GM12864 (cell line): Measurements from ENCODE around the gene RXRA.

ENCODE experiments used
- DNase-seq: peaks from one replicate; pipeline ENCODE4 v3.0.0-alpha.2; 2011; ENCODE audit warnings: low read depth
- H3K4me3 ChIP-seq: 2 replicates; pipeline ENCODE4 v1.5.1; 2011; ENCODE audit warnings: mild to moderate bottlenecking, low read depth, low read length, control low read depth
- CTCF ChIP-seq: IDR thresholded peaks from 2 replicates; pipeline ENCODE4 v1.5.1; 2011; ENCODE audit warnings: low read depth, mild to moderate bottlenecking, moderate library complexity, low read length, control low read depth, inconsistent platforms; ENCODE audit errors: missing control alignments

Gene RXRA

GRCh38 chr9:134382733-134383132, 56.5 kb downstream of the RXRA start:
- no peak for TF ChIP-seq CTCF
- DNase-seq: no peak
- no peak overlapping the region for H3K4me3 ChIP-seq

- no peak for TF ChIP-seq CTCF
- no peak overlapping the region for H3K4me3 ChIP-seq
- DNase-seq: no peak
Observed at GRCh38 chr9:134383148-134383547, 56.9 kb downstream of the RXRA start.

- no peak overlapping the region for H3K4me3 ChIP-seq
- TF ChIP-seq CTCF: no peak
- no peak for DNase-seq
Observed at GRCh38 chr9:134384811-134385479, 58.7 kb downstream of the RXRA start.

GRCh38 chr9:134385915-134386314, 59.7 kb downstream of the RXRA start:
- no peak for DNase-seq
- no peak overlapping the region for H3K4me3 ChIP-seq
- TF ChIP-seq CTCF: no peak

GRCh38 chr9:134386951-134387831, 60.9 kb downstream of the RXRA start:
- no peak for DNase-seq
- no peak overlapping the region for H3K4me3 ChIP-seq
- no peak for TF ChIP-seq CTCF

GRCh38 chr9:134388289-134388808, 62.1 kb downstream of the RXRA start:
- no peak for TF ChIP-seq CTCF
- DNase-seq: no peak
- H3K4me3 ChIP-seq: no peak overlapping the region

GRCh38 chr9:134388976-134389375, 62.7 kb downstream of the RXRA start:
- H3K4me3 ChIP-seq: no peak overlapping the region
- DNase-seq: no peak
- TF ChIP-seq CTCF: no peak
